SHP77 (cell line): ENCODE measurements around the gene SLIT3.
"Not testable (repeated sequence)": the region's sequence is repeated elsewhere in the genome, so short reads cannot be mapped to it uniquely, and the experiment has no call there.

Source experiments
- DNase-seq, 2 experiments: peaks; one replicate each; lab custom pipeline; 2025; lab: John Stamatoyannopoulos, UW

Gene SLIT3

GRCh38 chr5:169142264-169142970 lies 158.5 kb downstream of the SLIT3 start:
- DNase-seq: no peak

- not testable (repeated sequence) for DNase-seq
These were observed 160.7 kb downstream of the SLIT3 start for GRCh38 chr5:169140215-169140614.

- DNase-seq: no peak
These were observed 161.4 kb downstream of the SLIT3 start for GRCh38 chr5:169139480-169140050.

- no peak for DNase-seq
These were observed 167.4 kb downstream of the SLIT3 start for GRCh38 chr5:169133531-169133930.

GRCh38 chr5:169132302-169132660 lies 168.7 kb downstream of the SLIT3 start:
- no peak for DNase-seq

GRCh38 chr5:169131616-169132301 lies 169.2 kb downstream of the SLIT3 start:
- no peak for DNase-seq

GRCh38 chr5:169128679-169129078 lies 172.3 kb downstream of the SLIT3 start:
- no peak for DNase-seq

- no peak for DNase-seq
These were observed 173.5 kb downstream of the SLIT3 start for GRCh38 chr5:169127431-169127830.

- DNase-seq: no peak
These were observed 174.4 kb downstream of the SLIT3 start for GRCh38 chr5:169126481-169127021.

GRCh38 chr5:169125571-169125970 lies 175.4 kb downstream of the SLIT3 start:
- no peak for DNase-seq

- no peak for DNase-seq
These were observed 178.0 kb downstream of the SLIT3 start for GRCh38 chr5:169122951-169123350.

- DNase-seq: no peak
These were observed 179.1 kb downstream of the SLIT3 start for GRCh38 chr5:169121630-169122420.

- no peak for DNase-seq
These were observed 181.5 kb downstream of the SLIT3 start for GRCh38 chr5:169119288-169120048.

GRCh38 chr5:169116961-169117461 lies 183.9 kb downstream of the SLIT3 start:
- DNase-seq: no peak

- DNase-seq: no peak
These were observed 185.3 kb downstream of the SLIT3 start for GRCh38 chr5:169115461-169116124.

- DNase-seq: no peak
These were observed 186.4 kb downstream of the SLIT3 start for GRCh38 chr5:169114466-169115065.

- DNase-seq: no peak
These were observed 188.9 kb downstream of the SLIT3 start for GRCh38 chr5:169112016-169112415.

GRCh38 chr5:169106911-169107706 lies 193.8 kb downstream of the SLIT3 start:
- no peak for DNase-seq

- not testable (repeated sequence) for DNase-seq
These were observed 195.4 kb downstream of the SLIT3 start for GRCh38 chr5:169105582-169105981.
